Thyroid gland (tissue), 4 donors: ENCODE results near the gene SPECC1. TPM values are rescaled to one million over a fixed set of nuclear protein-coding genes. Genes with fewer than 3 reads are reported as not detected.

Source experiments
- DNase-seq, 2 donors: peaks; one replicate each; pipeline ENCODE4 v3.0.0-alpha.2; 2019
- H3K27ac ChIP-seq, 3 donors: fragments of 200-600 bp; sonication (generic); 1 replicate in 2 of 3; 2 replicates in 1 of 3; pipeline ENCODE4 v1.5.1; 2016 to 2019; ENCODE audit warnings: mild to moderate bottlenecking in 1 of 3, moderate library complexity in 1 of 3
- H3K27me3 ChIP-seq: fragments of 200-600 bp; sonication (generic); one replicate; pipeline ENCODE4 v1.5.1; 2019
- H3K36me3 ChIP-seq, 2 donors: fragments of 200-600 bp; sonication (generic); one replicate each; pipeline ENCODE4 v1.5.1; 2016 to 2019
- H3K4me1 ChIP-seq, 2 donors: fragments of 200-600 bp; sonication (generic); one replicate each; pipeline ENCODE4 v1.5.1; 2017 to 2019
- H3K4me3 ChIP-seq, 3 donors: fragments of 200-600 bp; sonication (generic); replicated peaks in 1 of 3; 1 replicate in 2 of 3; 2 replicates in 1 of 3; pipeline ENCODE4 v1.5.1; 2016; ENCODE audit warnings: mild to moderate bottlenecking in 1 of 3
- H3K9me3 ChIP-seq: fragments of 200-600 bp; sonication (generic); one replicate; pipeline ENCODE4 v1.5.1; 2017
- POLR2A ChIP-seq, 2 donors: fragments of 450-650 bp; IDR thresholded peaks; one replicate each; pipeline ENCODE4 v1.6.1; 2017; ENCODE audit warnings: antibody characterized with exemption in 2 of 2, mild to moderate bottlenecking in 2 of 2, moderate library complexity in 1 of 2
- WGBS, 2 donors: methylation state at CpG; one replicate each; pipeline ENCODE4 v1.1.5; 2017; 5-methylcytosine and 5-hydroxymethylcytosine counted together
- intact Hi-C: fragments of 100-400 bp; cut with DNase I; formaldehyde crosslinking; loops from one replicate; pipeline ENCODE4 v1.15.1; 2023
- total RNA-seq, 4 donors: library from RNA; depleted of rRNA; stranded (reverse); fragments of >200 nt; gene quantifications; one replicate each; pipeline ENCODE4 v1.2.3, GENCODE V29; 2016
- TF ChIP-seq, protein P1 (sequence below), 6 experiments: fragments of 200-600 bp in 3 of 6; fragments of 450-650 bp in 3 of 6; sonication (generic) in 3 of 6; IDR thresholded peaks; one replicate each; pipeline ENCODE4 v1.5.1; 2016 to 2019; ENCODE audit warnings: antibody characterized with exemption in 6 of 6, mild to moderate bottlenecking in 2 of 6, inconsistent platforms in 1 of 6, moderate library complexity in 1 of 6

The SPECC1 gene
- total RNA-seq, 4 donors from 2014 or later, result 19.8 to 41.5 (median 24.4) TPM

- intact Hi-C loops, result no loop called here
- no peaks in the 10 kb centered on the region for H3K4me1 ChIP-seq
- H3K27me3 ChIP-seq, result no peaks in the 10 kb centered on the region
- H3K4me3 ChIP-seq, result no peak overlapping the region
- no peaks in the 10 kb centered on the region for H3K36me3 ChIP-seq
- H3K27ac ChIP-seq, result no peak overlapping the region
- TF ChIP-seq, protein P1, sequence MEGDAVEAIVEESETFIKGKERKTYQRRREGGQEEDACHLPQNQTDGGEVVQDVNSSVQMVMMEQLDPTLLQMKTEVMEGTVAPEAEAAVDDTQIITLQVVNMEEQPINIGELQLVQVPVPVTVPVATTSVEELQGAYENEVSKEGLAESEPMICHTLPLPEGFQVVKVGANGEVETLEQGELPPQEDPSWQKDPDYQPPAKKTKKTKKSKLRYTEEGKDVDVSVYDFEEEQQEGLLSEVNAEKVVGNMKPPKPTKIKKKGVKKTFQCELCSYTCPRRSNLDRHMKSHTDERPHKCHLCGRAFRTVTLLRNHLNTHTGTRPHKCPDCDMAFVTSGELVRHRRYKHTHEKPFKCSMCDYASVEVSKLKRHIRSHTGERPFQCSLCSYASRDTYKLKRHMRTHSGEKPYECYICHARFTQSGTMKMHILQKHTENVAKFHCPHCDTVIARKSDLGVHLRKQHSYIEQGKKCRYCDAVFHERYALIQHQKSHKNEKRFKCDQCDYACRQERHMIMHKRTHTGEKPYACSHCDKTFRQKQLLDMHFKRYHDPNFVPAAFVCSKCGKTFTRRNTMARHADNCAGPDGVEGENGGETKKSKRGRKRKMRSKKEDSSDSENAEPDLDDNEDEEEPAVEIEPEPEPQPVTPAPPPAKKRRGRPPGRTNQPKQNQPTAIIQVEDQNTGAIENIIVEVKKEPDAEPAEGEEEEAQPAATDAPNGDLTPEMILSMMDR (IDR thresholded peaks at IDR 0.05), result no peak
- no peak for TF ChIP-seq POLR2A (IDR thresholded peaks at IDR 0.05)
- H3K9me3 ChIP-seq, result no peaks in the 10 kb centered on the region
- 70 to 74% methylated on average over 1 of the region's 1 CpG for WGBS, 2 donors
- DNase-seq, result no peak
Observed at GRCh38 chr17:20278805-20279204, 269.6 kb downstream of the SPECC1 start.

GRCh38 chr17:20279631-20280030 lies 270.5 kb downstream of the SPECC1 start:
- DNase-seq, result no peak
- Histone ChIP-seq H3K27ac (no peak overlapping the region), H3K9me3 (no peaks in the 10 kb centered on the region), H3K27me3 (no peaks in the 10 kb centered on the region), H3K4me1 (no peaks in the 10 kb centered on the region), H3K4me3 (no peak overlapping the region), H3K36me3 (no peaks in the 10 kb centered on the region)
- 88 to 90% methylated on average over 3 of the region's 3 CpGs for WGBS, 2 donors
- intact Hi-C loops, result no loop called here
- no peak for TF ChIP-seq POLR2A (IDR thresholded peaks at IDR 0.05)
- TF ChIP-seq, protein P1 (IDR thresholded peaks at IDR 0.05), result no peak

- H3K4me3 ChIP-seq, result no peak overlapping the region
- H3K27me3 ChIP-seq, result no peaks in the 10 kb centered on the region
- no peak for DNase-seq
- H3K9me3 ChIP-seq, result no peaks in the 10 kb centered on the region
- intact Hi-C loops, result no loop called here
- WGBS, 2 donors, result 96 to 98% methylated on average over 6 of the region's 6 CpGs
- no peaks in the 10 kb centered on the region for H3K4me1 ChIP-seq
- TF ChIP-seq POLR2A (IDR thresholded peaks at IDR 0.05), result no peak
- TF ChIP-seq, protein P1 (IDR thresholded peaks at IDR 0.05), result no peak
- H3K36me3 ChIP-seq, result no peaks in the 10 kb centered on the region
- no peak overlapping the region for H3K27ac ChIP-seq
Observed at GRCh38 chr17:20280051-20280450, 270.9 kb downstream of the SPECC1 start.

DNA sequence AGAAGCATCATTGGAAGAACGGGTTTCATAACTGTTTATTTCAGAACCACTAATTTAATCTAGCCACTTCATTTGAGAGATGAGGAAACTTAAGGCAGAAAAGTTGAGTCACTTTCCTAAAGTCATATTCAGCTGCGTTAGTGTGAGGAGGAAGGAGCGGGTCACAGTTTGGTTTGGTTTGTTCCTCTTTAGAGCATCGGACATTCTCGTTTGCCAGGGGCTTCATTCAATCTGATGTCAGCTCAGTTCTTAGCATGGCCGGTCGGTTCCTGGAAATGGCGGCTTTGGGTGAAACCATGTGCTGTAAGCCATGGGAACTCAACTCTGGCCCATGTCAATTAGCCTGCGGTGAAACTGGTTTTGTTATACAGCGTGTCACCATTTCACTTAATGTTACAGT lies 271.7 kb downstream of the SPECC1 start:
- no peak for DNase-seq
- Histone ChIP-seq H3K27me3 (no peaks in the 10 kb centered on the region), H3K4me3 (no peak overlapping the region), H3K36me3 (no peaks in the 10 kb centered on the region), H3K9me3 (no peaks in the 10 kb centered on the region), H3K4me1 (no peaks in the 10 kb centered on the region), H3K27ac (no peak overlapping the region)
- 89 to 96% methylated on average over 10 of the region's 10 CpGs for WGBS, 2 donors
- intact Hi-C loops, result no loop called here
- TF ChIP-seq, protein P1 (IDR thresholded peaks at IDR 0.05), result no peak
- TF ChIP-seq POLR2A (IDR thresholded peaks at IDR 0.05), result no peak

DNA sequence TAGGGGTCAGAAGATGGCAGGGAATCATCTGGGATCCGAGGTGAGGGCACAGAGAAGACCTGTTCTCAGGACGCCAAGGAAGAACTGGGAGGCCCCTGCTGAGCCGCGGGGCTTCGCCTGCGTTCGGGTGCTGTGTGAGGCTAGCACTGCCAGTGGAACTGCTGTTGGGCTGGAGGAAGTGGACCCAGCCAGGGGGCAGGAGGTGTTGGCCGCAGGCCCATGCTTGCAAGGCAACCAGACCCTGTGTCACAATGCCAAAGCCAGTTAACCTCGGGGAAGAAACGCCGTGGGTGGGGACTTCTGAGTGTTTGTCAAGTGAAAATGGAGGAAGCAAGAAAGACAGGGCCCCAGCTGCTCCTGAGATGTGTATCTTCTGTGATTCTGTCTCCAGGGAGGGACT lies 272.7 kb downstream of the SPECC1 start:
- H3K9me3 ChIP-seq, result no peaks in the 10 kb centered on the region
- H3K27ac ChIP-seq, result no peak overlapping the region
- peak in 1 of 2 donors; percentile 3 for DNase-seq
- 74 to 79% methylated on average over 11 of the region's 11 CpGs for WGBS, 2 donors
- H3K36me3 ChIP-seq, result no peaks in the 10 kb centered on the region
- H3K4me3 ChIP-seq, result no peak overlapping the region
- no peaks in the 10 kb centered on the region for H3K27me3 ChIP-seq
- H3K4me1 ChIP-seq, result no peaks in the 10 kb centered on the region
- intact Hi-C loops, result no loop called here
- TF ChIP-seq, protein P1 (IDR thresholded peaks at IDR 0.05), result no peak
- TF ChIP-seq POLR2A (IDR thresholded peaks at IDR 0.05), result no peak
